Left lung (tissue), 10 donors: Measurements from ENCODE around the gene FBXW4. TPM values are rescaled to one million over a fixed set of nuclear protein-coding genes. Genes with fewer than 3 reads are reported as not detected.
A peak's percentile ranks its signal among the peaks of the same experiment; 100 is the strongest.

Source experiments
- ATAC-seq: fragments of 200-7000 bp; cut with Tn5 transposase; one replicate; pipeline ENCODE4 v1.9.1; 2020; ENCODE audit warnings: moderate library complexity
- DNase-seq, 4 donors: peaks; one replicate each; pipeline ENCODE4 v3.0.0-alpha.2; 2013 to 2020
- H3K27ac ChIP-seq, 2 donors: fragments of 200-600 bp; sonication (generic) in 1 of 2; one replicate each; pipeline versions ENCODE4 v1.5.0 to v1.8.0; 2020 to 2021
- H3K27me3 ChIP-seq, 2 donors: fragments of 200-600 bp; sonication (generic) in 1 of 2; one replicate each; pipeline versions ENCODE4 v1.5.0 to v1.8.0; 2020 to 2021
- H3K36me3 ChIP-seq, 2 donors: fragments of 200-600 bp; sonication (generic) in 1 of 2; one replicate each; pipeline versions ENCODE4 v1.5.0 to v1.8.0; 2020 to 2021
- H3K4me1 ChIP-seq, 2 donors: fragments of 200-600 bp; one replicate each; pipeline ENCODE4 v1.8.0; 2021
- H3K4me3 ChIP-seq, 2 donors: fragments of 200-600 bp; sonication (generic) in 1 of 2; one replicate each; pipeline versions ENCODE4 v1.5.0 to v1.8.0; 2020 to 2021; ENCODE audit warnings: mild to moderate bottlenecking in 1 of 2
- H3K9me3 ChIP-seq, 2 donors: fragments of 200-600 bp; sonication (generic) in 1 of 2; one replicate each; pipeline versions ENCODE4 v1.5.0 to v1.8.0; 2020 to 2021
- intact Hi-C, 2 donors: fragments of 100-400 bp; cut with DNase I; formaldehyde crosslinking; loops; one replicate each; pipeline versions ENCODE4 v1.11.2 to v1.14.2; 2022
- polyA plus RNA-seq, 6 donors: library from polyadenylated mRNA; unstranded; fragments of 120-200 nt; gene quantifications; one replicate each; pipeline ENCODE4 v1.2.1, GENCODE V29; 2013; ENCODE audit not compliant: insufficient read length in 6 of 6
- total RNA-seq, 2 donors: library from RNA; stranded (reverse); fragmentation: NEBNext Ultra II Directional; extraction: Animal tissue kit (Norgen Biotek cat#: 25700); gene quantifications; one replicate each; pipeline ENCODE4 v1.2.1, GENCODE V29; 2021
- TF ChIP-seq, protein P1 (sequence below), 2 donors: fragments of 200-600 bp; sonication (generic) in 1 of 2; IDR thresholded peaks; one replicate each; pipeline versions ENCODE4 v1.5.0 to v1.8.0; 2021; ENCODE audit warnings: antibody characterized with exemption in 2 of 2
- donor health status: DM: no; HTN: yes; CAD: no.
- donor health status: DM: no; HTN: no; CAD: no.

FBXW4 gene
- total and polyA plus RNA-seq, 8 donors: 40.0 to 57.0 (median 52.6) TPM

DNA sequence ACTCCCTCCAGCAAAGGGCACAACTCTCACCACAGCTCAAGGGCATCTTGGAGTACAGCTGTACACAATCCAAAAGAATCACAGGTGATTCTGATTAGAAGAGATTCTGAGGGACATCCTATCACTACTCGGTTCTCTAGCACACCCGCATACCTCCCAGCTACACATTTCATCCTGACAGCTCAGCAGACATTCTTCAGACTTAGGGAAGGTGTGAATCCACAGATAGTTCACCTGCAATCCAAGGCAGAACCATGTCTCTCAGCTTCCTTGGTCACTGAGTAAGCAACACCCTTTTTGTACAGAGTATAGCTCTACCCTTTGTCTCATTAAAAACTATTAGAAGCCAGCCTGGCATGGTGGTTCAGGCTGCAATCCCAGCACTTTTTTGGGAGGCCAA lies 26.8 kb upstream of the FBXW4 start:
- no peak overlapping the region for H3K4me3 ChIP-seq
- H3K36me3 ChIP-seq: no peaks in the 10 kb centered on the region
- no peaks in the 10 kb centered on the region for H3K9me3 ChIP-seq
- DNase-seq (no peak), ATAC-seq (no peak)
- intact Hi-C loops: no loop called here
- TF ChIP-seq, protein P1, sequence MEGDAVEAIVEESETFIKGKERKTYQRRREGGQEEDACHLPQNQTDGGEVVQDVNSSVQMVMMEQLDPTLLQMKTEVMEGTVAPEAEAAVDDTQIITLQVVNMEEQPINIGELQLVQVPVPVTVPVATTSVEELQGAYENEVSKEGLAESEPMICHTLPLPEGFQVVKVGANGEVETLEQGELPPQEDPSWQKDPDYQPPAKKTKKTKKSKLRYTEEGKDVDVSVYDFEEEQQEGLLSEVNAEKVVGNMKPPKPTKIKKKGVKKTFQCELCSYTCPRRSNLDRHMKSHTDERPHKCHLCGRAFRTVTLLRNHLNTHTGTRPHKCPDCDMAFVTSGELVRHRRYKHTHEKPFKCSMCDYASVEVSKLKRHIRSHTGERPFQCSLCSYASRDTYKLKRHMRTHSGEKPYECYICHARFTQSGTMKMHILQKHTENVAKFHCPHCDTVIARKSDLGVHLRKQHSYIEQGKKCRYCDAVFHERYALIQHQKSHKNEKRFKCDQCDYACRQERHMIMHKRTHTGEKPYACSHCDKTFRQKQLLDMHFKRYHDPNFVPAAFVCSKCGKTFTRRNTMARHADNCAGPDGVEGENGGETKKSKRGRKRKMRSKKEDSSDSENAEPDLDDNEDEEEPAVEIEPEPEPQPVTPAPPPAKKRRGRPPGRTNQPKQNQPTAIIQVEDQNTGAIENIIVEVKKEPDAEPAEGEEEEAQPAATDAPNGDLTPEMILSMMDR (IDR thresholded peaks at IDR 0.05): no peak
- H3K27me3 ChIP-seq: no peaks in the 10 kb centered on the region
- no peak overlapping the region for H3K27ac ChIP-seq
- H3K4me1 ChIP-seq: no peaks in the 10 kb centered on the region

DNA sequence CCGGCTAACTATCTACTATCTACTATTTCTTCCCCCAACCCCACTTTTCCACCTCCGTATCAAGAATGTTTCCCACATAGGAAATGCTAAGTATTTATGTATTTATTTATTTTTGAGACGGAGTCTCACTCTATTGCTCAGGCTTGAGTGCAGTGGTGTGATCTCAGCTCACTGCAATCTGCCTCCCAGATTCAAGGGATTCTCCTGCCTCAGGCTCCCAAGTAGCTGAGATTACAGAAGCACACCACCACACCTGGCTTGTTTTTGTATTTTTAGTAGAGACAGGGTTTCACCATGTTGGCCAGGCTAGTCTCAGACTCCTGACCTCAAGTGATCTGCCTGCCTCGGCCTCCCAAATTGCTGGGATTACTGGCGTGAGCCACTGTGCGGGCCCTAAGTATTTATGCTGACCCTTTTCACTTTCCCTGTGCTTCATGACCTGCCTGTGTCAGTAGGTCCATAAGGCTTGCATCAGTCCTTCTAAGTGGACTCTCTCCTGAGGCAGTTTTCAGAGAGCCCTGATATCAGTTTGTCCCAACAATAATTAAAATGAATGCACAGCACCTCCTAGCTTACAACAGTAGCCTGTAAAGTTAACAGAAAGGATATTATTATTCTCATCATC lies 25.7 kb upstream of the FBXW4 start:
- no peak for DNase-seq
- ATAC-seq: no peak
- TF ChIP-seq, protein P1 (IDR thresholded peaks at IDR 0.05): no peak
- intact Hi-C loops: no loop called here
- Histone ChIP-seq H3K9me3 (no peaks in the 10 kb centered on the region), H3K36me3 (no peaks in the 10 kb centered on the region), H3K4me3 (no peak overlapping the region), H3K27me3 (no peaks in the 10 kb centered on the region), H3K4me1 (no peaks in the 10 kb centered on the region), H3K27ac (no peak overlapping the region)

DNA sequence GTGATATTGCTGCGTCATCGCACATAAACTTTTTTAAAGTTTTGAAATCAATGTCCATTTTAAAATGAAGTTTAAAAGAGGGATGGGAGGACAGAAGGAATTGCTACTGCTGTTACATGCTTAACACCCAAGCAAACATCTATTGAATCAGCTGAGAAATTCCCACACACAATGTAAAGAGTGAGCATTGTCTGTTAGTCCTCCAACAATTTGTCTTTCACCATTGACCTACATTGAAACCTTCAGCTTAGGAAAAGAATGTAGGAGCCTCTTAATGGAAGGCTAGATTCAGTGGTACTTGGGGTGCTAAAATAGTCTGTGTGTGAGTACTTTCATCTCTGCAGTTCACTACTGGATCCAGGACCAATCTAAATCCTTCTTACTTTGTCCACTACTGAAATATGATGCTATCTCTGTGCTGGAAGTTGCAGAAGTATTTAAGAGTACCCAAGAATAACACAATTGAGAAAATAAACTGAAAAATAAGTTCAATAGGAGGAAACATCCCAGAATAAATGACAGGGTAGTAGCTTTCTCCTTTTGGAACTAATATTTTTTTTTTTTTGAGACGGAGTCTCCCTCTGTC lies 23.8 kb upstream of the FBXW4 start:
- DNase-seq (no peak), ATAC-seq (no peak)
- H3K4me3 ChIP-seq: no peak overlapping the region
- intact Hi-C loops: no loop called here
- TF ChIP-seq, protein P1 (IDR thresholded peaks at IDR 0.05): no peak
- no peaks in the 10 kb centered on the region for H3K36me3 ChIP-seq
- H3K9me3 ChIP-seq: no peaks in the 10 kb centered on the region
- H3K4me1 ChIP-seq: no peaks in the 10 kb centered on the region
- H3K27me3 ChIP-seq: no peaks in the 10 kb centered on the region
- H3K27ac ChIP-seq: no peak overlapping the region

DNA sequence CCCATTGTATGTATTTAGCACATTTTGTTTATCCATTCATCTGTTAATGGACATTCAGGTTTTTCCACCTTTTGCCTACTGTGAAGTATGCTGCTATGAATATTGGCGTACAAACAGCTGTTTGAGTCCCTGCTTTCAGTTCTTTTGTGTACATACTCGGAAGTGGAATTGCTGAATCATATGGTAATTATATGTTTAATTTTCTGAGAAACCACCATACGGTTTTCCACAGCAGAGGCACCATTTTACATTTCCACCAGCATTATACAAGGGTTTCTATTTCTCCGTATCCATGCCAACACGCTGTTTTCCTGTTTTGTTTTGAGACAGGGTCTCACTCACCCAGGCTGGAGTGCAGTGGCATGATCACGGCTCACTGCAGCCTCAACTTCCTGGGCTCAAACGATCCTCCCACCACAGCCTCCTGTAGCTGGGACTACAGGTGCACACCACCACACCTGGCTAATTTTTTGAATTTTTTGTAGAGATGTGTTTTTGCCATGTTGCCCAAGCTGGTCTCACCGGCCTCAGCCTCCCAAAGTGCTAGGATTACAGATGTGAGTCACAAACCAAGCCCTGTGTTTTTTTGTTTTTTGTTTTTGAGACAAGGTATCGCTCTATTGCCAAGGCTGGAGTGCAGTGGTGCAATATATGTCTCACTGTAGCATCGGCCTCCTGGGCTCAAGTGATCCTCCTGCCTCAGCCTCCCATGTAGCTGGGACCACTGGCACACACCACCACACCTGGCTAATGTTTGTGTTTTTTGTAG lies 22.1 kb upstream of the FBXW4 start:
- H3K36me3 ChIP-seq: no peaks in the 10 kb centered on the region
- H3K27me3 ChIP-seq: no peaks in the 10 kb centered on the region
- no peaks in the 10 kb centered on the region for H3K4me1 ChIP-seq
- no peaks in the 10 kb centered on the region for H3K9me3 ChIP-seq
- TF ChIP-seq, protein P1 (IDR thresholded peaks at IDR 0.05): no peak
- H3K27ac ChIP-seq: no peak overlapping the region
- DNase-seq: peak in 1 of 4 donors; percentile 26
- intact Hi-C loops: no loop called here
- H3K4me3 ChIP-seq: no peak overlapping the region
- no peak for ATAC-seq

DNA sequence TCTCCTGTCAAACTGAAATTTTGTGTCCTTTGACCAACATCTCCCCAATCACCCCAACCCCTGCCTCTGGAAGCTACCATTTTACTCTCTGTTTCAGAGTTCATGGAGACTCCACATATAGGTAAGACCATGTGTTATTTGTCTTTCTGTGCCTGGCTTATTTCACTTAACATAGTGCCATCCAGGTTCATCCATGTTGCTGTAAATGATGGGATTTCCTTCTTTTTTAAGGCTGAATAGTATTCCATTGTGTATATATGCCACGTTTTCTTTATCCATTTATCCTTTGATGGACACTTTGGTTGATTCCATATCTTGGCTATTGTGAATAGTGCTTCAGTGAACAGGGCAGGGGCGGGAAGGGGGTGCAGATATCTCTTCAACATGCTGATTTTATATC lies 18.0 kb upstream of the FBXW4 start:
- H3K9me3 ChIP-seq: no peaks in the 10 kb centered on the region
- no peak overlapping the region for H3K4me3 ChIP-seq
- no peak for DNase-seq
- no peak overlapping the region for H3K27ac ChIP-seq
- peaks cover 0 to 3% of the 10 kb centered on the region in 2 donors for H3K4me1 ChIP-seq
- peaks cover 6 to 20% of the 10 kb centered on the region in 2 donors for H3K27me3 ChIP-seq
- TF ChIP-seq, protein P1 (IDR thresholded peaks at IDR 0.05): no peak
- no peak for ATAC-seq
- H3K36me3 ChIP-seq: no peaks in the 10 kb centered on the region
- intact Hi-C loops: no loop called here
